NCI-H82 treated with DMSO at 0.1 percent for 48 hours (cell line): ENCODE results near the gene SDR9C7.
"Not testable (repeated sequence)": the region's sequence is repeated elsewhere in the genome, so short reads cannot be mapped to it uniquely, and the experiment has no call there.

Source experiments
- DNase-seq: peaks from one replicate; lab custom pipeline; 2025; ENCODE audit not compliant: unreplicated experiment; lab: John Stamatoyannopoulos, UW

SDR9C7 gene

DNA sequence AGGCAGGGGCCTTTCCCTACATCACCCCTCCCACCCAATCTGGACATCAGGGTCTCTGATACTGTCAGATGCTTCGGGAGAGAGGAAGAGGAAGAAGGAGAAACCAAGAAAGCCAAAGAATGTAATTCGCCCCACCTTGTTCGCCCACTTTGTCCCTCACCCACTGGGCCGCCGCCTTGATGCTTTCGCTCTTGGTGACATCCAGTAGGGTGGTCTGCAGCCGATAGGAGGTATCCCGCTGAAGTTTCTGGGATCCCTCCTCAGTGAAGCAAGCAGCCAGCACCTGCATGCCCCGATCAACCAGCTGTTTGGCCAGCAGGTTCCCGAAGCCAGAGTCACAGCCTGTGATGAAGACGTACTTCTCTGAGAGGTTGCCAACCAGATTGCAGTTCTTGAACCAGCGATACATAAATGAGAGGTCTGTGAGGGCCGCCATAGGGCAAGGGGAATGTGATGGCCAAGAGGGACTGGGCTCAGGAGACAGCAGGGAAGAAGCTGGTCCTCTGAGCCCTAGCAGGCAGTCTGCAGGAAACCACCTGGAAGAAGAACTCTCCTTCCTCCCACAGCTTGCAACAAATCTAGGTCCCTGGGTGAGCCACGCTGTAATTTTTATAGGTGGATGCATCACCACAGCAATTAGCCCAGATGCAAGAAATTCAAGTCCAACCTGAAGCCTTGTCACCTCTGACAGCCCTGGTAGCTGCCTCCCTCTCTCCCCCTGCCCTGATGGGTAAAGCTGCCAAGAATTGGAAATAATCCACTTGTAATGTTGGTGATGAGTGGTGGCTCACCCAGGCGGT, at the start of gene SDR9C7:
TSS of gene SDR9C7 (minus strand) at position 583 of the 800 bp plus-strand sequence. CDS start at position 436, 147 bp downstream.
- no peak for DNase-seq

DNA sequence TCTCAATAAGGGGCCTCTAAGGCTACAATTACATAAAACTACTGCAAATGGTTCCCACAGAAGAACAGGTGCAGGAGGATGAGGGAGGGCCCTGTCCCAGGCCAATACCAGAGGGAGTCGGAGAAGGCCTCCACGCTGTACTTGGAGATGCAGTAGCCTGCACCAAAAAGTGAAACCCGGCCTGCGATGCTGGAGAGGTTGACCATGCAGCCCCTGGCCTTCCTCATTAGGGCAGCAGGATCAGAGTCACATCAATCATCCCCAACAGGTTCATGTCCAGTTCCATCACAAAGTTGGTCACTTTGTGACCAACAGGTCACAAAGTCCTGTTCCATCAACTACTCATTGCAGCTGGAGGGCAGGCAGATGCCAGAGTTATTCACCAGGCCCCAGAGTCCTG, 49.2 kb upstream of the SDR9C7 start:
- DNase-seq, result no peak

DNA sequence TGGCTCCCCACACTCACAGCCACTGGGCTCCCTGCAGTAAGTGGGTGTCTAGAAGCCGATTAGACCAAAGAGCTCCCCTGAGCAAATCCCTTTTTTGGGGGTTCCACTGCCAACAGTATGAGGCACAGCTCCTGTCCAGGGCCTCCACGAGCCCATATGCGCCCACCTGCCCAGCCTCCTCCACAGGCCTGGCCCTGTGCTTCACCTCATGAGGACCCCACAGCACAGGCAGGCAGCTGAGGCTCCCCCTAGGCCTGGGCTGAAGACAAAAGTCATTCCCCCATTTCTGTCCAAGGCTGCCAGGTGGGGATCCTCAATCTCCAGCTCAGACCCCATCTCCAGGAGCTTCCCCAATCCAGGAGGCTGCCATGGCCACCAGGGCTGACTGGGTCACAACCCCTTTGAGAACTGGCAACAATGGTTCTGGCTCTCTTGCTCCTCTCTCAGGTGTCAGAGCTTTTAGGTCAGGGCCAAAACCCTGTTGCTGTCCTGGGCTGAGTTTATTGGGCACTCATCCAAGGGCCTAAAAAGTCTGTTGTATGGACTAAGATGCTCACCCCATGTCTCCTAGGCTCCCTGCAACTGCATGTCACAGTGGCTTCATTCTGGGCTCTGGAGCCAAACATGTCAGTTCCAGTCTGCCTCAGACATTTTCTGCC, 48.5 kb upstream of the SDR9C7 start:
- DNase-seq, result not testable (repeated sequence)

DNA sequence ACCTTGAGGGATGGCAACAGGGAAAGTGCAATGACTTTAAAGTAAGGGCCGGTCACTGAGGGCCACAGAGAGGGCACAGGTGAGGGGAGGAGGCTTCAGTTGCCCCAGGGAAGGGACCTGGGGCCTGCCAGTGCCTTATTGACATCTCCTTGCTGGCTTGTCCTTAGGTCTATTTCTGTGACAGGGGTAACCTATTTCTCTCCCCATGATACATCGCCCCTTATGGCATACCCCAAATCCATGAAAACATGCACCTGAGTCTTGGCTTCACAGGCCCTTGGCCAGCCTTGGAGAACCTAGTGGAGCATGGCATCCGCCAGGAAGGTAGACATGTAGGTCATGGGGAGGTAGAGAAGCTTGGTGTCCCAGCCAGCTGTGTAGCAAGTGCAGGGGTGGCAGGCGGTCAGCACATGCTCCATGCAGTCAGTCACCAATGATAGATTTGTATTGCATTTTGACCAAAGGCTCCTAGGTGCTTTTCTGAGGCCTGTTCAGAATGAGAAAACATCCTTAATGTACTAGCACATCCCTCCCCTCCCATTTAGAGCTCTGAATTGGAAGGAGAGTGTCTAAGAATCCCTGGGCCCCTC, 46.8 kb upstream of the SDR9C7 start:
- no peak for DNase-seq

DNA sequence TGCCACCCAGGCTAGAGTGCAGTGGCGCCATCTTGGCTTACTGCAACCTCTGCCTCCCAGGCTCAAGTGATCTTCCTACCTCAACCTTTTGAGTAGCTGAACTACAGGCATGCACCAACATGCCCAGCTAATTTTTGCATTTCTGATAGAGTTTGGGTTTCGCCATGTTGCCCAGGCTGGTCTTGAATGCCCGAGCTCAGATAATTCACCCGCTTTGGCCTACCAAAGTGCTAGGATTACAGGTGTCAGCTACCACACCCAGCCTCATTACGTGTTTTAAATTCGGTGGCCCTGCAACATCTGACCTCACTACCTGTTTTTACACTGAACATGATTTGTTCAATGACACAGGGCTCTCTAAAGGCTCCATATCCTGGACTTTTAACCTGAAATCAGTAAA, 46.1 kb upstream of the SDR9C7 start:
- DNase-seq, result no peak

DNA sequence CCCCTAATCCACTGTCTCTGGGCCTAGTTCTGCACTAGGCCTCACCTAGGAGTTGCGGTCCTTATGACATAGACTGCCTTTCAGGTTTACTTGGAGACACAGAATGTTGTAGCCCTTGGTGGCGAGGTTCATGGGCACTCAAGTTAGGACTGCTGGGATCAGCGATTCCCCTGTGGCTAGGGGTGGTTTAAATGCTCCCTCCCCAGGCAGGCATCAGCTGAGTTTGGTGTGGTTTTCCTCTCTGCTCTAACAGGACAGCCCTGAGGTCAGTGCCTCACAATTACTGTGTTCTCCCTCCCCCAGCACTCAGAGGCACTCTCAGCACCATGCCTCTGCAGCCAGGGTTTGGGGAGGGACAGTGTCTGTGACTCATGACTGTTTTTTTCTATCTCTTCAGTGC, 45.4 kb upstream of the SDR9C7 start:
- no peak for DNase-seq

DNA sequence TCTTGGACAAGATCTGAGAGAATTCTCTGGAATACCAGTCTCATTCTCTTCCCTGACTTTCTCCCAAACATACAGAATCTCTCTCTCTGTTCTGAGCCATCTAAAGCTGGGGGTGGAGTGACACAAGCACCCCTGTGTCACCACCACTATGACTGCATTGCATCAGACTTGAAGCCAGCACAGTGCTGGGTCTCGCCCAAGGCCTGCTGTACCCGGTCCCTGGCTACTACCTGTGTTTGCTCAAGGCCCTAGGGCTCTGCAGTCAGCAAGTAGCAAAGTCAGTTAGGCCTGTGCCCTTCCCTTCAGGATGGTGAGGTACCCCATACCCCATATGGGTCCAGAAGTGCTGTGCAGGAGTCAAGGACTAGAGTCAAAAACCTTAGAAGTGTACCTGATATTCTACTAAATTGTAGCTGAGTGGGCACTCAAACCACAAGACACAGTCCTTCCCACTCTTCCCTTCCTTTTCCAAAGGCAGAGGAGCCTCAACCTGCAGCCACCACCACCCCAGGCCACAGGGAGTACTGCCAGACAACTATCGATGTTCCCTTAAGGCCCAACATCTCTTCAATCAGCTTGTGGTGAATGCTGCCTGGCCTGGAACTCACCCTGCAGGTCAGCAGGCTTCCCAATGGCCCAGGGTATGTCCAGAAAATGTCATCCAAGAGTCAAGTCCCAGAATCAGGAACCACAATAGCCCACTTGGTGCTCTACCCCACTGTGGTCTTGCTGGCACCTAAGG, 44.4 kb upstream of the SDR9C7 start:
- DNase-seq, result no peak

DNA sequence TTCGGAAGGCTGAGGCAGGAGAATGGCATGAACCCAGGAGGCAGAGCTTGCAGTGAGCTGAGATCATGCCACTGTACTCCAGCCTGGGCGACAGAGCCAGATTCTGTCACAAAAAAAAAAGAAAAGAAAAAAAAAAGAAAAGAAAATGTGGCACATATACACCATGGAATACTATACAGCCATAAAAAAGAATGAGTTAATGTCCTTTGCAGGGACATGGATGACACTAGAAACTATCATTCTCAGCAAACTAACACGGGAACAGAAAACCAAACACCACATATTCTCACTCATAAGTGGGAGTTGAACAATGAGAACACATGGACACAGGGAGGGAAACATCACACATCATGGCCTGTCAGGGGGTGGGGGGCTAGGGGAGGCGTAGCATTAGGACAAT, 43.2 kb upstream of the SDR9C7 start:
- DNase-seq, result not testable (repeated sequence)

DNA sequence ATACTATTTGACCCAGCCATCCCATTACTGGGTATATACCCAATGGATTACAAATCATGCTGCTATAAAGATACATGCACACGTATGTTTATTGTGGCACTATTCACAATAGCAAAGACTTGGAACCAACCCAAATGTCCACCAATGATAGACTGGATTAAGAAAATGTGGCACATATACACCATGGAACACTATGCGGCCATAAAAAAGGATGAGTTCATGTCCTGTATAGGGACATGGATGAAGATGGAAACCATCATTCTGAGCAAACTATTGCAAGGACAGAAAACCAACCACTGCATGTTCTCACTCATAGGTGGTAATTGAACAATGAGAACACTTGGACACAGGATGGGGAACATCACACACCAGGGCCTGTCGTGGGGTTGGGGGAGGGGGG, 40.0 kb upstream of the SDR9C7 start:
- not testable (repeated sequence) for DNase-seq

DNA sequence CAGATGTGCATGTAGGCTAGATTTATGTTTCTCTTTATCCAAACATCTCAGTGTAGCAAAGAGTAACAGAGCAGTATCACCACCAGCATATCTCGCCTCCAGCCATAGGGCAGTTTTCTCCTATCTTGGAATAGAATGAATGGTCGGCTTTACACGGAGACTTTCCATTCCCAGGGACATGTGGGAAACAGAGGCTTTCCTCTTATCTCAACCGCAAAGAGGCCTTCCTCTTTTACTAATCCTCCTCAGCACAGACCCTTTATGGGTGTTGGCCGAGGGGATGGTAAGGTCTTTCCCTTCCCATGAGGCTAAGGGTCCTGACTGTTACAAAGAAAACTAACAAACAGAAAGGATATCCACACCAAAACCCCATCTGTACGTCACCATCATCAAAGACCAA, 34.7 kb upstream of the SDR9C7 start:
- not testable (repeated sequence) for DNase-seq

DNA sequence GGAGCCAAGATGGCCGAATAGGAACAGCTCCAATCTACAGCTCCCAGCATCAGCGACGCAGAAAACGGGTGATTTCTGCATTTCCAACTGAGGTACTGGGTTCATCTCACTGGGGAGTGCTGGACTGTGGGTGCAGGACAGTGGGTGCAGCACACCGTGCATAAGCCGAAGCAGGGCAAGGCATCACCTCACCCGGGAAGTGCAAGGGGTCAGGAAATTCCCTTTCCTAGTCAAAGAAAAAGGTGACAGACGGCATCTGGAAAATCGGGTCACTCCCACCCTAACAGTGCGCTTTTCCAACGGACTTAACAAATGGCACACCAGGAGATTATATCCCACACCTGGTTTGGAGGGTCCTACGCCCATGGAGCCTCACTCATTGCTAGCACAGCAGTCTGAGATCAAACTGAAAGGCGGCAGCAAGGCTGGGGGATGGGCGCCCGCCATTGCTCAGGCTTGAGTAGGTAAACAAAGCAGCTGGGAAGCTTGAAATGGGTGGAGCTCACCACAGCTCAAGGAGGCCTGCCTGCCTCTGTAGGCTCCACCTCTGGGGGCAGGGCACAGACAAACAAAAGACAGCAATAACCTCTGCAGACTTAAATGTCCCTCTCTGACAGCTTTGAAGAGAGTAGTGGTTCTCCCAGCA, 31.9 kb upstream of the SDR9C7 start:
- DNase-seq, result not testable (repeated sequence)

DNA sequence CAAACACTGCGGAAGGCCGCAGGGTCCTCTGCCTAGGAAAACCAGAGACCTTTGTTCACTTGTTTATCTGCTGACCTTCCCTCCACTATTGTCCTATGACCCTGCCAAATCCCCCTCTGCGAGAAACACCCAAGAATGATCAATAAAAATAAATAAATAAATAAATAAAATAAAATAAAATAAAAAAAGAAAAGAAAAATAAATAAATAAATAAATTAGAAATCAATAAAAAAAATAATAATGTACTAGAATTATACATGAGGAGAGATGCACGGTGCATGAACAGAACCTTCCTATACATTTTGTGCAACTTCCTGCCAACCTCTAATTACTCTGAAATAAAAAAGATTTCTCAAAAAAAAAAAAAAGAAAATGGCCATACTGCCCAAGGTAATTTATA, 30.9 kb upstream of the SDR9C7 start:
- DNase-seq, result not testable (repeated sequence)

DNA sequence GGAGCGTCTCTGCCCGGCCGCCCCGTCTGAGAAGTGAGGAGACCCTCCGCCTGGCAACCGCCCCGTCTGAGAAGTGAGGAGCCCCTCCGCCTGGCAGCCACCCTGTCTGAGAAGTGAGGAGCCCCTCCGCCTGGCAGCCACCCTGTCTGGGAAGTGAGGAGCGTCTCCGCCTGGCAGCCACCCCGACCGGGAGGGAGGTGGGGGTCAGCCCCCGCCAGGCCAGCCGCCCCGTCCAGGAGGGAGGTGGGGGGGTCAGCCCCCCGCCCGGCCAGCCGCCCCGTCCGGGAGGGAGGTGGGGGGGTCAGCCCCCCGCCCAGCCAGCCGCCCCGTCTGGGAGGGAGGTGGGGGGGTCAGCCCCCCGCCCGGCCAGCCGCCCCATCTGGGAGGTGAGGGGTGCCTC, 29.3 kb upstream of the SDR9C7 start:
- not testable (repeated sequence) for DNase-seq

DNA sequence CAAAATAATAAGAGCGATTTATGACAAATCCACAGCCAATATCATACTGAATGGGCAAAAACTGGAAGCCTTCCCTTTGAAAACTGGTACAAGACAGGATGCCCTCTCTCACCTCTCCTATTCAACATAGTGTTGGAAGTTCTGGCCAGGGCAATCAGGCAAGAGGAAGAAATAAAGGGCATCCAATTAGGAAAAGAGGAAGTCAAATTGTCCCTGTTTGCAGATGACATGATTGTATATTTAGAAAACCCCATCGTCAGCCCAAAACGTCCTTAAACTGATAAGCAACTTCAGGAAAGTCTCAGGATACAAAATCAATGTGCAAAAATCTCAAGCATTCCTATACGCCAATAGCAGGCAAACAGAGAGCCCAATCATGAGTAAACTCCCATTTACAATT, 28.0 kb upstream of the SDR9C7 start:
- DNase-seq, result not testable (repeated sequence)

DNA sequence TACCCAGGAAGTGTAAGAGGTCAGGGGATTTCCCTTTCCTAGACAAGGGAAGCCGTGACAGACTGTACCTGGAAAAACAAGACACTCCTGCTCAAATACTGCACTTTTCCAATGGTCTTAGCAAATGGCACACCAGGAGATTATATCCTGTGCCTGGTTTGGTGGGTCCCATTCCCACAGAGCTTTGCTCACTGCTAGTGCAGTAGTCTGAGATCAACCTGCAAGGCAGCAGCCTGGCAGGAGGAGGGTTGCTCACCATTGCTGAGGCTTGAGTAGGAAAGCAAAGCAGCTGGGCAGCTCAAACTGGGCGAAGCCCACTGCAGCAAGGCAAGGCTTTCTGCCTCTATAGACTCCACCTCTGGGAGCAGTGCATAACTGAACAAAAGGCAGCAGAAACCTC, 24.2 kb upstream of the SDR9C7 start:
- DNase-seq, result no peak

DNA sequence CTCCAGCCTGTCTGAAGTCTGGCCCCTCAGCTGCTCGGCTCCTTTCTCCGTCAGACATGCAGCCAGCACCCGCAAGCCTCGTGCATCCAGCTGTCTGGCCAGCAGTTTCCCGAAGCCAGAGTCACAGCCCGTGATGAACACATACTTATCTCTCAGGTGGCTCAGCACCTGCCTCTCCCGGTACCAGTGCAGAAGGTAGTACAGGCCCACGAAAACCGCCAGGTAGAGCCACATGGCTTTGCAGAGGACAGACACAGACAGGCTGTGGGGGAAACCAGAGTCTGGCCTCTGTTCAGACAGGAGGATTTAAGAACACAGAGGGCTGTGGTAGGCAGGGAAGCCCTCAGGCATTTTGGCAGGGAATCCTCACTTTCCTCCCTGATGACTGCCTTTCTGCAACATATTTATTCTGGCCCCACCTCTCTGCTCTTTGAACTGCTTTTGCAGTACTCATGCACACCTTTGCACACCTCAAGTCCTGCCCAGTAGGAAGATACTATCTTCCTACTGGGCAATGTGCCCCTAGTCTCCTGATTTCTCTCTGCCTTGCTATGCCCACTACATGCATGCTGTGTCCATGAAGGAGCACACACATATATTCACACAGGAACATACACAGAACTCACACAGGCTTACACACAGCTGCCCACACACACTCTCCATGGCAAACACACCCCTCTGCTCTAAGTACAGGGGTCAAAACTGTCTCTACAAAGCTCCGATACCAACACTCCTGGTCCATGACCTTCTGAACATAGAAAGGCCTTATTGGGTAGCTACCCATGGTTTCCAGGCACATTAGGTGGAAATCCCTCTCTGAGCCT, 23.2 kb upstream of the SDR9C7 start, which contains the start of gene RDH16:
TSS of gene RDH16 (minus strand) at position 380 of the 824 bp plus-strand sequence. CDS start at position 234, 146 bp downstream.
- no peak for DNase-seq

DNA sequence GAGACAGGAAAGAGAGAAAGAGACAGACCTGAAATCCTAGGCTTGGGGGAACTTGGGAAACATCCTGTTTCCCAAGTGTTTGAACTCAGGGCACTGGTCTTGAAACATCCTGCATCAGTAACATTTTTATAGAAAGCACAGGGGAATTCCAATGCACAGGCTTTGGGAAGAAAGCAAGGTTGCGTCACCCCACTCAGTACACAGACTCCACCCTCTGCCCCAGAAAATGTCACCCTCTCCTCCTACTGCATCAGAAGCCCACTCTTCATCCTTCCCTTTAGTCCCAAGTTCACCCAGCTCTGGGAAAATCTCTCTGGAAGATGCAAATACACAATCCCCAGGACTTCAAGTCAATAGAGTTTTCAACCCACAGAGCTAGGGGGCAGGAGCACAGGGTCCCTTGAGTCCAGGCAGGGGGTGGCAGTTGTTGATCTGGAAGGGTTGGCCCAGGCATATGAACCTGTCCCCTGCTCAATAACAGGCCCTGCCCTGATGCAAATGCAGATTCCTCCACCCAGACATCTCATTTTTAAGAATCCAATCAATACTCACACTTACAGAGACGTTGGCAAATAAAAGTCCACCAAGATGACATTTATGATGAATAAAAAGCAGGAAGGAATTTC, 21.5 kb upstream of the SDR9C7 start:
- no peak for DNase-seq

DNA sequence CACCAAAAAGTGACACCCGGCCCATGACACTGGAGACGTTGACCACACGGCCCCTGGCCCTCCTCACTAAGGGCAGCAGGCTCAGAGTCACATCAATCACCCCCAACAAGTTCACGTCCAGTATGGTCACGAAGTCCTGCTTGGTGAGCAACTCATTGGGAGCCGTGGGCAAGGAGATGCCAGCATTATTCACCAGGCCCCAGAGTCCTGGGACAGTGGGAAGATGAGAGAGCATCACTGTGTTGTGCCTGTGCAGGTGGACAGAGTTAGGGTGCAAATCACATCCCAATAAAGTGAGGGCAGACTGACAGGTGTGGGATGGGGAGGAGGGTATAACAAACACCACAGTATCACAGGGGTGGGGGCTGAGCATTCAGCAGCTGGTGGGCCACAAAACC, 20.7 kb upstream of the SDR9C7 start:
- DNase-seq, result no peak
